ENCODE measurements around the gene NPTX2.

- TF ChIP-seq CTCF (IDR thresholded peaks at IDR 0.05) (no peak), EP300 (IDR thresholded peaks at IDR 0.05) (no peak), POLR2A (IDR thresholded peaks at IDR 0.05) (no peak)
Observed at GRCh38 chr7:98621573-98622482, 4.7 kb downstream of the NPTX2 start.
